ENCODE data around the gene AGAP1. TPM values are rescaled to one million over a fixed set of nuclear protein-coding genes. Genes with fewer than 3 reads are reported as not detected.
A peak's percentile ranks its signal among the peaks of the same experiment; 100 is the strongest.

The AGAP1 gene
- total RNA-seq, 1 donor from 2014 or later: 33.4 TPM

DNA sequence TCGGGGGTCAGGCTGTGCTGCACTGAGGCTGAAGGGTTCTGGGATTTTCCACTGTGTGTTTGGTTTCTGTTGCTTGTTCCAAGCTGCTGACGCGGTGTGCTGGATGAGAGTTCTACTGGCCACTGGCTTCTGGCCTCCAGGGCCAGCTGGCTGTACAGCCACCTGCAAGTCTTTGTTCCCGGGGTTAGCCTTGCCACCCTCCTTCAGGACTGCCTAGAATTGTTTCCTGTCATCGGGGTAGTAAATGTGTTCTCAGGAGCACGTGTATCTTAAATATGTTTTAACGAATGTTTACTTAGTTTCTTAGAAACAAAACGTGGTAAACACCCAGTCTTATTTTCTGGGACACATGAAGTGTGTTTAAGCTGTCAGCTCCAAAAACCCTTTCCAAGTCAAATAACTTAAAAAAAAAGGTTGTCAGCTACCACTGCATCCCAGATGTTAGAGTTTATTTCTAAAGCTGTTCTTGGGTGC is 231.2 kb downstream of the AGAP1 start:
- no peak for TF ChIP-seq CTCF (IDR thresholded peaks at IDR 0.05)
- Histone ChIP-seq H3K9me3 (no peaks in the 10 kb centered on the region), H3K4me3 (no peak overlapping the region), H3K27ac (no peak overlapping the region), H3K4me1 (peaks cover 11% of the 10 kb centered on the region), H3K27me3 (no peaks in the 10 kb centered on the region), H3K36me3 (no peaks in the 10 kb centered on the region)
- intact Hi-C loops (cut with DNase I): loop anchor here (10.0 kb wide), 1 partner anchor 50 kb away; no protein-coding TSS in a partner anchor
- ATAC-seq: peak; percentile 33
- DNase-seq: no peak

GRCh38 chr2:235725841-235726240 is 232.0 kb downstream of the AGAP1 start:
- Histone ChIP-seq H3K27ac (no peak overlapping the region), H3K4me1 (peaks cover 11% of the 10 kb centered on the region), H3K4me3 (no peak overlapping the region), H3K9me3 (no peaks in the 10 kb centered on the region), H3K27me3 (no peaks in the 10 kb centered on the region), H3K36me3 (no peaks in the 10 kb centered on the region)
- ATAC-seq (no peak), DNase-seq (no peak)
- intact Hi-C loops (cut with DNase I): loop anchor here (10.0 kb wide), 1 partner anchor 51 kb away; no protein-coding TSS in a partner anchor
- no peak for TF ChIP-seq CTCF (IDR thresholded peaks at IDR 0.05)

- intact Hi-C loops (cut with DNase I): loop anchor here (10.0 kb wide), 1 partner anchor 52 kb away; no protein-coding TSS in a partner anchor
- TF ChIP-seq CTCF (IDR thresholded peaks at IDR 0.05): no peak
- ATAC-seq: no peak
- Histone ChIP-seq H3K9me3 (no peaks in the 10 kb centered on the region), H3K27ac (no peak overlapping the region), H3K36me3 (no peaks in the 10 kb centered on the region), H3K4me3 (no peak overlapping the region), H3K27me3 (no peaks in the 10 kb centered on the region), H3K4me1 (peaks cover 11% of the 10 kb centered on the region)
- no peak for DNase-seq
These were observed 232.7 kb downstream of the AGAP1 start for GRCh38 chr2:235726554-235726953.

DNA sequence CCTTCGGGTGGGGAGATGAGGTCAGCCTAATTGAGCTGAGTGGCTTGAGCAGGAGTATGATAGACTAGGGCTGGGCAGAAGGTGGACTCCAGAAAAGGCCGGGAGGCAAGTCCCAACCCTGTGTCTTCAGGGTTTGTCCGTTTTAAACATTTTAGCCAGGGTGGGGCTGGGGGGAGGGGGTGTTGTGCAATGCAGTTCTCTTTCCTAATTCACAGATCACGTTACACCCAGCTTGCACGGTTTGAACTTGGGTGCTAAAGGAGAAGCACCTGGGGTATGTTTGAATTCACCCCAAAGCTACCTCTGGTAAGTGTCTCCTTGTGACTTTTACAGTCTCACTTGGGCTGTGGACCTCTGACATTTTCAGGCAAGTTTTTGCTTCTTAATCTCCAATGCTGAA is 233.3 kb downstream of the AGAP1 start:
- Histone ChIP-seq H3K27me3 (no peaks in the 10 kb centered on the region), H3K36me3 (no peaks in the 10 kb centered on the region), H3K4me1 (peaks cover 11% of the 10 kb centered on the region), H3K9me3 (no peaks in the 10 kb centered on the region), H3K4me3 (no peak overlapping the region), H3K27ac (no peak overlapping the region)
- DNase-seq (no peak), ATAC-seq (peak; percentile 34)
- intact Hi-C loops (cut with DNase I): loop anchor here (10.0 kb wide), 1 partner anchor 52 kb away; no protein-coding TSS in a partner anchor
- TF ChIP-seq CTCF (IDR thresholded peaks at IDR 0.05): no peak

DNA sequence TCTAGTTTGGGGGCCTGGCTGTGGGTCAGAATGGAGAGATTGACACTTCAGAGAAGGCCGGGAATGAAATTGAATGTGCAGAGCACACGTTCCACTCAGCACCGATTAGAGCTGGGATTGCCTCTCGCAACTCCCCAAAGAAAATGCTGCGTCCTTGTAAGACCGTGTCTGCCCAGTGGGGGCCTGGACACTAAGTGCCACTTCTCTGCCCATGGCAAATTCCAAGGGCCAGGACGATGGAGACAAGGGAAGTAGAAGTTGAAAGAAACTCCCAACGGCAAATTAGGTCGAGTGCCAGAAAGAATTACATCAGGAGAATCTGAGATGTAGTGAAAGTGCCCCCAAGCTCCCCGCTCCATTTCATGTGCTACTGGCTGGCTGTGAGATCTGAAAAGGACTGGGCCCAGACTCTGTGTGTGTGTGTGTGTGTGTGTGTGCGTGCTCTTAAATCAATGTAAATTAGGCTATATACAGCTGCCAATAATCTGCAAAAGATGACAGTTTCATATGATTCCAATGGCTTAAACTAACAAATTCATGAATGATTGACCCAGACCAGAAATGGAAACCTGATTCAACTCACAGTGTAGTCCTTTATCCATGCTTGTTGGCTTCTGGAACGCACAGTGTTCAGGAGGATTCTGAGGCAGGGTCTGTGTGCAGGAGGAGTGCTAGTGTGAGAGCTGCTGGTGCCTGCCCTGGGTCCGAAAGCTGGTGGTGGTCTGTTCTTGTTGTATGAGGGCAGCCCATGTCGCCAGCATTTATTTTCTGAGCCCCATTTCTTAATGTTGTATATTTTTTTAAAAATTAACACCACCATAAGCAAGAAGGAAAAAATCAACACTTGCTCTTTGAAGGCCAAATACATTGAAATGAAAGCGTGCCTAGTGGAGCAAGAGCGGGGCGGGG is 234.3 kb downstream of the AGAP1 start:
- TF ChIP-seq CTCF (IDR thresholded peaks at IDR 0.05): no peak
- peaks cover 11% of the 10 kb centered on the region for H3K4me1 ChIP-seq
- H3K27ac ChIP-seq: no peak overlapping the region
- ATAC-seq (no peak), DNase-seq (no peak)
- H3K36me3 ChIP-seq: no peaks in the 10 kb centered on the region
- no peaks in the 10 kb centered on the region for H3K9me3 ChIP-seq
- H3K27me3 ChIP-seq: no peaks in the 10 kb centered on the region
- no peak overlapping the region for H3K4me3 ChIP-seq
- intact Hi-C loops (cut with DNase I): loop anchor here (10.0 kb wide), 1 partner anchor 53 kb away; no protein-coding TSS in a partner anchor
